LoVo (cell line): ENCODE measurements around the gene CD19.

Experiments
- DNase-seq: peaks from one replicate; pipeline ENCODE4 v3.0.0-alpha.2; 2016; ENCODE audit warnings: low spot score

CD19 gene

DNA sequence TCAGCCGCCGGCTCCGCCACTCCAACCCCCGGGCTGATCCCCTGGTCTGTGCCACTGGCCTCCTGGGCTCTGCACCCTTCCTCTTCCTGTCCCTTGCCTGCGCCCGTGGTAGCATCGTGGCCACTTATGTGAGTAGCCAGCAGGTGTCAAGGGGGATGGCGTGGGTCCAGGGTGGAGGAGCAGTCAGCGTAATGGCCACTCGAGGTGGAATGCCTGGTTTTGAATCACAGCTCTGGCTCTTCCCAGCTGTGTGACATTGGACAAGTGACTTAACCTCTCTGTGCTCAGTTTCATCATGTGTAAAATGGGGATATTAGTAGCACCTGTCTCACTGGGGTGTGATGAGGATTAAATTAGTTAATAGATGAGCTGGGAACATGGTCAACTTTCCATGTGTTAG is 50.6 kb downstream of the CD19 start:
- no peak for DNase-seq

DNA sequence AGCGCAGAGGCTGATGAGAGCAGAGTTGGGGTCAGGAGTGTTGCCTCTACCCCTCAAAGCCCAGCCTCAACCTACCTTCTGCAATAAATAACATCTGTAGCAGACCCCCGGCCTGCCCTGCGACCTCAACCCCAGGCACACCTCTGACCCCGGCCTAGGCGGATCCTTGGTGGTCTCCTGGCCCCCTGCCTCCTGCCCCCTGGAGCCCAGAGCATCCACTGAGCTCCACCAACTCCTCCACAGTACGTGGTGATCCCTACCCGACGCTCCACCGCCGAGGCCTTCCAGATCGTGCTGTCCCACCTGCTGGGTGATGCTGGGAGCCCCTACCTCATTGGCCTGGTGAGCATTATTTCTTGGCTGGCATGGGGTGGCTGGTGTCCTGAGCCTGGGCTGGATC is 51.2 kb downstream of the CD19 start:
- DNase-seq, result no peak

DNA sequence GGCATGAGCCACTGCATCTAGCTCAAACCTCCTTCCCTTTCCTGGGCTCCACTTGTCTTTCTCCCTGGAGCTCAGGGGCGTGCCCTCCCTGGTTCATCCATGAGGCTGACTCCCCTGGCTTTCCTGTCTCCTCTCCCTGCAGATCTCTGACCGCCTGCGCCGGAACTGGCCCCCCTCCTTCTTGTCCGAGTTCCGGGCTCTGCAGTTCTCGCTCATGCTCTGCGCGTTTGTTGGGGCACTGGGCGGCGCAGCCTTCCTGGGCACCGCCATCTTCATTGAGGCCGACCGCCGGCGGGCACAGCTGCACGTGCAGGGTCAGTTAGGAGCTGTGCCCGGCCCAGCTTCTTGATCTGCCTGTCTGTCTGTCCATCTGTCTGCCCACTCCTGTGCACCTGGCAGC is 51.9 kb downstream of the CD19 start:
- no peak for DNase-seq

DNA sequence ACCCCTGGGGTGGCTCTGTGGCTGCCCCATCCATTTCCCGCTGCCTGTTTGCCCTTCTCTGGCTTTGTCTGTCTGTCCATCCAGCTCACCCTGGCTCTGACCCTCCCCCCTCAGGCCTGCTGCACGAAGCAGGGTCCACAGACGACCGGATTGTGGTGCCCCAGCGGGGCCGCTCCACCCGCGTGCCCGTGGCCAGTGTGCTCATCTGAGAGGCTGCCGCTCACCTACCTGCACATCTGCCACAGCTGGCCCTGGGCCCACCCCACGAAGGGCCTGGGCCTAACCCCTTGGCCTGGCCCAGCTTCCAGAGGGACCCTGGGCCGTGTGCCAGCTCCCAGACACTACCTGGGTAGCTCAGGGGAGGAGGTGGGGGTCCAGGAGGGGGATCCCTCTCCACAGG is 52.3 kb downstream of the CD19 start:
- DNase-seq, result no peak

DNA sequence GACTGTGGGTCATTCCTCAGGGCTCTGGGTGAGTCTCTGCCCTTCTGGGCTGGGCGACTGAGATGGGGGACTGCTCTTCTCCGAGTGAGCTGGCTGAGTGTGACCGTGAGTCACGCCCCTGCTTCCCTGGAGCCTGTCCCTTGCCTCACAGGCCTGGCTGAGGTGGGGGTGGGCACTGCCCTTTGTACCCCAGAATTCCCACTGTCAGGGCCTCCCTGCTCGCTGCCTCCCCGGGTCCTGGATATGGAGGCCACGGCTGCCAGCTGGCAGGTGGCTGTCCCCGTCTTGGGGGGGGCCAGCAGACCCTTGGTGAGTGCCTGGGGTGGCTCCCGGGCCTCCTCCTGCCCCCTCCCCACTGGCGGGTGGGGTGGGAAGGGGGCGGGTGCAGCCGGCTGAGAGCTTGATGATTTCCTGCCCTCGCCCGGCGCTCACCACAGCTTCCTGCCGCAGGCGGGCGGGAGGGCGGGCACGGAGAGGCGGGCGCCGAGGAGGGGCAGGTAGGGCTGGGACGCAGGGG is 52.9 kb downstream of the CD19 start, which contains the start of gene LAT:
Gene LAT, plus strand, starts transcription at position 434 of the 517 bp plus-strand sequence. CDS start 366 bp downstream, outside the sequence.
- no peak for DNase-seq

DNA sequence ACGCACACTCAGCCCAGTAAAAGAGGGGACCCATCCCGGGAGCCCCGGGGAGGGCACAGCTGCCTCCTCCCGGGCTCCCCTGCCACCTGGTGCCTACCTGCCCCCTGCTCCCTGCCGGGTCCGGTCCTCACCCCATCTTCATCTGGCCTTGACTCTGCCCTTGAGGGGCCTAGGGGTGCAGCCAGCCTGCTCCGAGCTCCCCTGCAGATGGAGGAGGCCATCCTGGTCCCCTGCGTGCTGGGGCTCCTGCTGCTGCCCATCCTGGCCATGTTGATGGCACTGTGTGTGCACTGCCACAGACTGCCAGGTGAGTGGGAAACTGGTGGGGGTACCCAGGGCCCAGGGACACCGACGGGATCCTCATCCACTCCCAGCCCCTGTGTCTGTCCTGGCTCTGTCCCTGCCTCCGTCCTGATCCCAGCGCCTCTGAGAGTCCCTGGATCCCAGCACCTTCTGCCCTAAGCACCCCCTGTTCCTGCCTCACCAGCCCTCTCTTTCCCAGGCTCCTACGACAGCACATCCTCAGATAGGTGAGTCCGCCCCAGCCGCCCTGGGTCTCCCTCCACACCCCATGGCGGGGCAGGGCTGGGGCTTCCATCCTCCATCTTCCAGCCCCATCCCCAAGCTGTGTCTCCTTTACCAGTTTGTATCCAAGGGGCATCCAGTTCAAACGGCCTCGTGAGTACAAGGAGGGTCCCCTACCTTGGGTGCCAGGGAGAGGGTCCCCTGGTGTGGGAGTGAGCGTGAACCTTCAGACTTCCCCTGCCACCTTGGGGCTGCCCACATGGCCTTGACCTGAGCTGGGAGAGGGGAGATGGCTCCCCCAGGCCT is 53.7 kb downstream of the CD19 start:
- DNase-seq, result no peak

DNA sequence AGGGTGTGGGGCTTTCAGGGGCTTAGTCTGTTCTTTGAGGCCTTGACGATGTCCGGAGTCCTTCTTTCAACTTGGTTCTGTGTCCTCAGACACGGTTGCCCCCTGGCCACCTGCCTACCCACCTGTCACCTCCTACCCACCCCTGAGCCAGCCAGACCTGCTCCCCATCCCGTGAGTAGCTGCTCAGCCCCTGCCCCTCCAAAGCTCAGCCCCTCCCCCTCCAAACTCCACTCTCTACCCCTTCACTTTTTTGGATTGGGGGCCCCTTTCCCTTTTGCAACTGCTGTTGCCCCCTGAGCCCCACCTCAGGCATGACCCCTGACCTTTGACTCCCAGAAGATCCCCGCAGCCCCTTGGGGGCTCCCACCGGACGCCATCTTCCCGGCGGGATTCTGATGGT is 54.3 kb downstream of the CD19 start:
- DNase-seq, result no peak

DNA sequence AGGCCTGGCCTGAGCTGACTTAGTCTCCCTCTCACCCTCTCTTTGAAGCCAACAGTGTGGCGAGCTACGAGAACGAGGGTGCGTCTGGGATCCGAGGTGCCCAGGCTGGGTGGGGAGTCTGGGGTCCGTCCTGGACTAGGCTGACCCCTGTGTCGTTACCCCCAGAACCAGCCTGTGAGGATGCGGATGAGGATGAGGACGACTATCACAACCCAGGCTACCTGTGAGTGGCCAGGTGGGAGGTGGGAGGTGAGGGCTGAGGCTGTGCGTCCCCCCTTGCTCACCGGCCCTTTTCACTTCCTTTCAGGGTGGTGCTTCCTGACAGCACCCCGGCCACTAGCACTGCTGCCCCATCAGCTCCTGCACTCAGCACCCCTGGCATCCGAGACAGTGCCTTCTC is 54.7 kb downstream of the CD19 start:
- no peak for DNase-seq

DNA sequence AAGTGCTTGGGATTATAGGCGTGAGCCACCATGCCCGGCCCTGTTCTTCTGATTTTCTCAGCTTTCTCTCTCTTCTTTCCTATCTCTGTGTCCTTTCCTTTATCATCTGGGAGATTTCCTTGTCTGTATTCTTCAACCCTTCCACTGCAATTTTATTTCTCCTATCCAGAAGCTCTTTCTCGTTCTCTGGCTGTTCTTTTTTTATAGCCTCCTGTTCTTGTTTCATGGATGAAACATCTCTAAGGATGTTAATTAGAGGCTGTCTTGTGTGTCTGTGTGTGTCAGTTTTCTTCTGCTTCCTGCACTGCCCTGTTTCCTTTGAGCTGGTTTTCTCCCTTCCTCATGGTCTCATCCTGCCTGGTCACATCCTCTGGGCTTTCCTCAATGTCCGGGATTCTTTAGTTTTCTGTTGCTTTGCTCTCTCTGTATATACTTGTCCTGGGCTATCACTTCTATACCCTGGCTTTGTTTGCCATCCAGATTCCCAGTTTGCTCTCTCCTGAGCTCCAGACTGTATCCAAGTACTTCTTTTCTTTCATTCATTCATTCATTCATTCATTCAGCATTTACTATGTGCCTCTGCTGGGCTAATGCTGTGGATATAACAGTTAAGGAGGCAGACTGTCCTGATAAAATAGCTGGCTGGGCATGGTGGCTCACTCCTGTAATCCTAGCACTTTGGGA is 55.5 kb downstream of the CD19 start:
- DNase-seq, result no peak
